Measurements from ENCODE around the gene GLTP.

Gene GLTP

DNA sequence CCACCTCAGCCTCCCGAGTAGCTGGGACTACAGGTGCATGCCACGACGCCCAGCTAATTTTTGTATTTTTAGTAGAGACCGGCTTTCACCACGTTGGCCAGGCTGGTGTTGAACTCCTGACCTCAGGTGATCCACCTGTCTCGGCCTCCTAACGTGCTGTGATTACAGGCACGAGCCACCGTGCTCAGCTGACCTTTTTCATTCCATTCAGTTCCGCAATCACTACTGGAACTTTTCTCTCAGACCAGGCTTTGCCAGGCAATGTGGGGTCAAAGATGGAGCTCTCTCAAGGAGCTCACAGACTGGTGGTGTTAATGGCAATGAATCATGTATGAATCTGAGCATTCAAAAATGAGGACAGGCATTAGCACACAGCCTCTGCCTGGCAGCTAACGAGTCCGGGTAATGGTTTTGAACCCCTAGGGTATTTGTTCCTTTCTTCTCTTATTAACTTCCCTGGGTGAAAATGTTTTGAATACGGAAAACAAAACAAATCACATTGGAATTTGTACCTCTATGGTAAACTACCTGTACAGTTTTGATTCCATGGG, 10.4 kb upstream of the GLTP start:
- Histone ChIP-seq H3K9me2 (replicated peaks; ENCODE audit: low read depth, low read length) (no peaks in the 10 kb centered on the region), H3K27me3 (ENCODE audit: insufficient read depth, low read length, poor library complexity, severe bottlenecking) (no peaks in the 10 kb centered on the region), H3F3A (ENCODE audit: low read depth) (no peaks in the 10 kb centered on the region), H2AFZ (ENCODE audit: low read length) (0 out of 2 replicates have a peak overlapping the region, but pooled peaks have one; percentile 39), H3K36me3 (ENCODE audit: insufficient read depth, low read length) (no peaks in the 10 kb centered on the region), H3K9me3 (ENCODE audit: insufficient read depth, low read depth, low read length) (no peaks in the 10 kb centered on the region), H4K20me1 (ENCODE audit: insufficient read depth, low read length, poor library complexity, severe bottlenecking) (no peaks in the 10 kb centered on the region), H3K9ac (ENCODE audit: low read depth, low read length, poor library complexity, severe bottlenecking) (no peak overlapping the region), H3K4me2 (ENCODE audit: low read depth, low read length, poor library complexity, severe bottlenecking) (no peak overlapping the region), H3K4me3 (ENCODE audit: low read length, poor library complexity, severe bottlenecking) (no peak overlapping the region), H3K79me2 (ENCODE audit: insufficient read depth, low read length) (no peaks in the 10 kb centered on the region), H3K4me1 (ENCODE audit: insufficient read depth, low read length, poor library complexity, severe bottlenecking) (peaks cover 16% of the 10 kb centered on the region)
- TF ChIP-seq CTCF (conservative IDR thresholded peaks at IDR 0.05; ENCODE audit: low read length) (no peak), EZH2phosphoT487 (IDR thresholded peaks at IDR 0.05; ENCODE audit: borderline replicate concordance) (no peak)

DNA sequence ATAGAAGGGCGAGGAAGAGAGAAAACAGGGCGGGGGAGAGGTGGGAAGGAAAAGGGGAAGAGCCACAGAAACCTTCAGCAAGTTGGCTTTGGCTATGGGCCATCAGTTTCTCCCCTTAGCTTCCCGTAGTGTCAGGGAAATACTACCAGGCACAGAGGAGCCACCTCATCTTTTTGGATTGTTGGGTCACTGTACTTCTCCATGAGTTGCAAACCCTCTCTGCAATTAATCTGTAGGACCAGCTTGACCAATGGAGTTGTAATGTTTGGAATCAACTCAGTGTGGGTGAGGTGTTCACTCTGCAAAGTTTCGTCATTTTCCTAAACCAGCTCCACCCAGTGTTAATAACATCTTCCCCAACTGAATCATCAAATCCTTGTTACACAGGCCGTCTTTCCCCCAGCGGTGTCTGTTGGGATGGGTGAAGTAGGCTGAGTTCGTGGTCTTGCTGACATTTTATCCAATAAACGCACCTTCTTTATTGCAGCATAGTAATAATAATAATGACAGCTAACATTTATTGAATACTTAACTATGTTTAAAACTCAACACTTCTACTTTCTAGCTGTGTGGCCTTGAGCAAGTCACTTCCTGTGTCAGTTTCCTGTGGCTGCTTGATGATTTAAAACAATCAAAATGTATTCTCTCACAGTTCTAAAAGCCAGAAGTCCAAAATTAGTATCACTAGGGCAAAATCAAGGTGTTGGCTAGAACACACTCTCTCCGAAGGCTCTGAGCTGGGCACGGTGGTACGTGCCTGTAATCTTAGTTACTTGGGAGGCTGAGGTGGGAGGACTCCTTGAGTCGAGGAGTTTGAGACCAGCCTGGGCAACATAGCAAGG, 8.1 kb upstream of the GLTP start:
- Histone ChIP-seq H3K9me3 (ENCODE audit: insufficient read depth, low read depth, low read length) (no peaks in the 10 kb centered on the region), H3K4me3 (ENCODE audit: low read length, poor library complexity, severe bottlenecking) (no peak overlapping the region), H4K20me1 (ENCODE audit: insufficient read depth, low read length, poor library complexity, severe bottlenecking) (no peaks in the 10 kb centered on the region), H3K4me1 (ENCODE audit: insufficient read depth, low read length, poor library complexity, severe bottlenecking) (peaks cover 16% of the 10 kb centered on the region), H3K27me3 (ENCODE audit: insufficient read depth, low read length, poor library complexity, severe bottlenecking) (no peaks in the 10 kb centered on the region), H3K9ac (ENCODE audit: low read depth, low read length, poor library complexity, severe bottlenecking) (peak overlapping the region; percentile 29), H2AFZ (ENCODE audit: low read length) (peak overlapping the region; percentile 39), H3K4me2 (ENCODE audit: low read depth, low read length, poor library complexity, severe bottlenecking) (peak overlapping the region; percentile 31), H3K9me2 (replicated peaks; ENCODE audit: low read depth, low read length) (no peaks in the 10 kb centered on the region), H3K36me3 (ENCODE audit: insufficient read depth, low read length) (no peaks in the 10 kb centered on the region), H3F3A (ENCODE audit: low read depth) (no peaks in the 10 kb centered on the region), H3K79me2 (ENCODE audit: insufficient read depth, low read length) (no peaks in the 10 kb centered on the region)
- TF ChIP-seq CTCF (conservative IDR thresholded peaks at IDR 0.05; ENCODE audit: low read length) (no peak), EZH2phosphoT487 (IDR thresholded peaks at IDR 0.05; ENCODE audit: borderline replicate concordance) (no peak)

DNA sequence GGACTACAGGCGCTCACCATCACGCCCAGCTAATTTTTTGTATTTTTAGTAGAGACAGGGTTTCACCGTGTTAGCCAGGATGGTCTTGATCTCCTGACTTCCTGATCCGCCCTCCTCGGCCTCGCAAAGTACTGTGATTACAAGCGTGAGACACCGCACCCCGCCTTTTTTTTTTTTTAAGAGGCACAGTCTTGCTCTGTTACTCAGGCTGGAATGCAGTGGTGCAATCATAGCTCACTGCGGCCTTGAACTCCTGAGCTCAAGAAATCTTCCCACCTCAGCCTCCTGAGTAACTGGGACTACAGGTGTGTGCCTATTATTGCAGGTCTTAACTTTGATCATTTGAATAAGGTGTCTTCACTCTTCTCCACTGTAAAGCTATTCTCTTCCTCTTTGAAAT, 5.3 kb upstream of the GLTP start:
- no peaks in the 10 kb centered on the region for H3K27me3 ChIP-seq (ENCODE audit: insufficient read depth, low read length, poor library complexity, severe bottlenecking)
- no peak for TF ChIP-seq CTCF (conservative IDR thresholded peaks at IDR 0.05; ENCODE audit: low read length)
- no peak overlapping the region for H3K4me3 ChIP-seq (ENCODE audit: low read length, poor library complexity, severe bottlenecking)
- no peaks in the 10 kb centered on the region for H3K9me2 ChIP-seq (replicated peaks; ENCODE audit: low read depth, low read length)
- no peaks in the 10 kb centered on the region for H3K36me3 ChIP-seq (ENCODE audit: insufficient read depth, low read length)
- H3K9ac ChIP-seq (ENCODE audit: low read depth, low read length, poor library complexity, severe bottlenecking) = no peak overlapping the region
- H3K4me1 ChIP-seq (ENCODE audit: insufficient read depth, low read length, poor library complexity, severe bottlenecking) = peaks cover 22% of the 10 kb centered on the region
- H3K9me3 ChIP-seq (ENCODE audit: insufficient read depth, low read depth, low read length) = no peaks in the 10 kb centered on the region
- H3K79me2 ChIP-seq (ENCODE audit: insufficient read depth, low read length) = no peaks in the 10 kb centered on the region
- H2AFZ ChIP-seq (ENCODE audit: low read length) = no peak overlapping the region
- no peaks in the 10 kb centered on the region for H3F3A ChIP-seq (ENCODE audit: low read depth)
- no peaks in the 10 kb centered on the region for H4K20me1 ChIP-seq (ENCODE audit: insufficient read depth, low read length, poor library complexity, severe bottlenecking)
- H3K4me2 ChIP-seq (ENCODE audit: low read depth, low read length, poor library complexity, severe bottlenecking) = no peak overlapping the region
